ENCODE measurements around the gene HDAC4.

DNA sequence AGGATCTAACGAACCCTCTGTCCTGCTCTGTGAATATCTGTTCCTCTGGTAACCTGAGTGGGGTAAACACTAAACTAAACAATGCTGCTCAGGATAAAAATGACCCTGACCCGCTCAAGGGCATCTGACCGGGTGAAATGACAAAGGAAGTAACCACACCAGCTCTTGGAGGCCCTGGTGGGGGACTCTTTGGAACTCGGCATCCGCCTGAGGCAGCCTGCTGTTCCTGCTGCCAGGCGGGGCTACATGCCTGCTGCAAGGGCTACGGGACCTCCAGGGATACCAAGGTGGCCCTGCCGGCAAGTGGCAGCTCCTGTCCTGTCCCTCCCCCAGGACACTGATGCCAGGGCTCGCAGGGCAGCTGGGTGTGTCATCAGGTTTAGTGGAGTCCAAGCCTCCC is 273.3 kb downstream of the HDAC4 start:
- TF ChIP-seq SUZ12 (IDR thresholded peaks at IDR 0.05): no peak
- no peak for TF ChIP-seq ARNT (IDR thresholded peaks at IDR 0.05)
- no peak for TF ChIP-seq SP1 (IDR thresholded peaks at IDR 0.05)
- TF ChIP-seq TARDBP (IDR thresholded peaks at IDR 0.05): no peak

All from HEK293T (cell line).